Stimulated activated CD4-positive, alpha-beta T cell treated with anti-CD3 and anti-CD28 coated beads, Interleukin-2, amount 100 ng/mL, for 4 hours (primary cell): ENCODE results near the gene SH3TC1.

ENCODE experiments used
- DNase-seq: peaks from one replicate; pipeline ENCODE4 v3.0.0-alpha.2; 2020; ENCODE audit warnings: low read depth

The SH3TC1 gene

GRCh38 chr4:8200302-8200975 lies 1.3 kb downstream of the SH3TC1 start:
- no peak for DNase-seq

GRCh38 chr4:8201321-8201781 lies 2.3 kb downstream of the SH3TC1 start:
- peak; percentile 29 for DNase-seq

- no peak for DNase-seq
Observed at GRCh38 chr4:8202108-8203051, 3.3 kb downstream of the SH3TC1 start.

GRCh38 chr4:8203052-8203401 lies 3.9 kb downstream of the SH3TC1 start:
- no peak for DNase-seq

GRCh38 chr4:8203817-8204216 lies 4.7 kb downstream of the SH3TC1 start:
- no peak for DNase-seq

GRCh38 chr4:8204576-8205227 lies 5.6 kb downstream of the SH3TC1 start:
- no peak for DNase-seq

- no peak for DNase-seq
Observed at GRCh38 chr4:8205241-8205707, 6.2 kb downstream of the SH3TC1 start.

- no peak for DNase-seq
Observed at GRCh38 chr4:8205749-8206611, 6.9 kb downstream of the SH3TC1 start.

GRCh38 chr4:8207314-8207713 lies 8.2 kb downstream of the SH3TC1 start:
- no peak for DNase-seq

- DNase-seq: no peak
Observed at GRCh38 chr4:8208565-8208964, 9.5 kb downstream of the SH3TC1 start.

- no peak for DNase-seq
Observed at GRCh38 chr4:8209181-8209874, 10.2 kb downstream of the SH3TC1 start.

GRCh38 chr4:8210010-8210409 lies 10.9 kb downstream of the SH3TC1 start:
- no peak for DNase-seq

- no peak for DNase-seq
Observed at GRCh38 chr4:8210616-8211015, 11.5 kb downstream of the SH3TC1 start.

- DNase-seq: no peak
Observed at GRCh38 chr4:8211251-8211650, 12.2 kb downstream of the SH3TC1 start.

GRCh38 chr4:8211737-8212581 lies 12.9 kb downstream of the SH3TC1 start:
- DNase-seq: no peak

- DNase-seq: no peak
Observed at GRCh38 chr4:8212622-8213021, 13.5 kb downstream of the SH3TC1 start.

GRCh38 chr4:8213121-8213520 lies 14.0 kb downstream of the SH3TC1 start:
- DNase-seq: no peak

- DNase-seq: no peak
Observed at GRCh38 chr4:8214136-8214535, 15.0 kb downstream of the SH3TC1 start.

- no peak for DNase-seq
Observed at GRCh38 chr4:8215001-8215427, 15.9 kb downstream of the SH3TC1 start.
